ENCODE measurements around the gene IL18R1. TPM values are rescaled to one million over a fixed set of nuclear protein-coding genes. Genes with fewer than 3 reads are reported as not detected.

IL18R1 gene
- polyA plus RNA-seq, 1 experiment = not detected

DNA sequence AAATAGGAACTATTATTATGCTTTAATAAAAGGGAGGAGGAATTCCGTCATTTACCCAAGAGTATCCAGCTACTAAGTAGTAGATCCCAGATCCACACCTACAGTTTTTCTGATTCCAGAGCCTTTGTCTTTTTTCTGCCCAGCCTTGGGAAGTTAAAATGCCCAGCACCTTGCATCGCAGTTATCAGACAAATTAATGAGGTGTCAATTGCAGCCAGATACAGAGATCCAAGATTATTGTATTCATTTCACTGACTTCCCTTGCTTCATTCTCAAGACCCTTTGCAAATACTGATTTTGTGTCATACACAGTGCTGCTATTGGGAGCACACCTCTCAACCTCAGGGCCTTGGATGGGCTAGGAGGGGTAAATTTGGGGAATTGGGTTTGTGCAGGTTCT lies 1.1 kb downstream of the IL18R1 start:
- H3K4me3 ChIP-seq (ENCODE audit: low read depth, low read length) = no peak overlapping the region
- no peak for DNase-seq (ENCODE audit: low read depth)
- ChIA-PET POLR2A (no interaction called here), CTCF (interaction anchor here (0.6 to 2.9 kb wide), 11 partner anchors 11 to 222 kb away, joined by 3 to 16 read pairs (median 4); no protein-coding TSS in a partner anchor)
- H3K27me3 ChIP-seq (ENCODE audit: control insufficient read depth, insufficient read depth, low read length) = peaks cover 10% of the 10 kb centered on the region
- H3K36me3 ChIP-seq (ENCODE audit: control insufficient read depth, insufficient read depth, low read length) = no peaks in the 10 kb centered on the region
- TF ChIP-seq, protein P1, sequence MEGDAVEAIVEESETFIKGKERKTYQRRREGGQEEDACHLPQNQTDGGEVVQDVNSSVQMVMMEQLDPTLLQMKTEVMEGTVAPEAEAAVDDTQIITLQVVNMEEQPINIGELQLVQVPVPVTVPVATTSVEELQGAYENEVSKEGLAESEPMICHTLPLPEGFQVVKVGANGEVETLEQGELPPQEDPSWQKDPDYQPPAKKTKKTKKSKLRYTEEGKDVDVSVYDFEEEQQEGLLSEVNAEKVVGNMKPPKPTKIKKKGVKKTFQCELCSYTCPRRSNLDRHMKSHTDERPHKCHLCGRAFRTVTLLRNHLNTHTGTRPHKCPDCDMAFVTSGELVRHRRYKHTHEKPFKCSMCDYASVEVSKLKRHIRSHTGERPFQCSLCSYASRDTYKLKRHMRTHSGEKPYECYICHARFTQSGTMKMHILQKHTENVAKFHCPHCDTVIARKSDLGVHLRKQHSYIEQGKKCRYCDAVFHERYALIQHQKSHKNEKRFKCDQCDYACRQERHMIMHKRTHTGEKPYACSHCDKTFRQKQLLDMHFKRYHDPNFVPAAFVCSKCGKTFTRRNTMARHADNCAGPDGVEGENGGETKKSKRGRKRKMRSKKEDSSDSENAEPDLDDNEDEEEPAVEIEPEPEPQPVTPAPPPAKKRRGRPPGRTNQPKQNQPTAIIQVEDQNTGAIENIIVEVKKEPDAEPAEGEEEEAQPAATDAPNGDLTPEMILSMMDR (IDR thresholded peaks at IDR 0.05; ENCODE audit: insufficient read depth, low read depth, low read length) = no peak

DNA sequence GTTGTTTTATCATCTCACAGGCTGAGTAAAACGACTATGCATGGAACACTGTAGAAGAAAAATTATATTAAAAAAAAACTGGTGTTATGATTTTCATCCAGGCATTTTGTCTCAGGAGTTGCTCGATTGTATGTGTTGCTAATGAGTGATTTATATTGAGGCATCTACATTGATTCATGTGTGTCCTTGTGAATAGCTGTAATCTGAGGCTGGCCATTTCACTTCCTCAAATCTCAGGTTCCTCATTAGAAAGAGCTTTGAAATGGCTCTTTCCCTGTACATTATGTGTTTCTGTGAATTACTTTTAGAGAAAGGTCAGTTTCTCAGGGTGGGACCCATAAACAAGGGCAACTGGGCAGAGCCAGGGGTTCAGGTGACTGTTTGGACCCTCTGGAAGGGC lies 2.3 kb downstream of the IL18R1 start:
- H3K27me3 ChIP-seq (ENCODE audit: control insufficient read depth, insufficient read depth, low read length) = peaks cover 10% of the 10 kb centered on the region
- POLR2A ChIA-PET = no interaction called here
- no peaks in the 10 kb centered on the region for H3K36me3 ChIP-seq (ENCODE audit: control insufficient read depth, insufficient read depth, low read length)
- TF ChIP-seq, protein P1 (IDR thresholded peaks at IDR 0.05; ENCODE audit: insufficient read depth, low read depth, low read length) = no peak
- CTCF ChIA-PET = interaction anchor here (0.6 to 2.9 kb wide), 2 partner anchors 112 to 139 kb away, joined by 3 to 16 read pairs; no protein-coding TSS in a partner anchor
- DNase-seq (ENCODE audit: low read depth) = no peak
- no peak overlapping the region for H3K4me3 ChIP-seq (ENCODE audit: low read depth, low read length)

DNA sequence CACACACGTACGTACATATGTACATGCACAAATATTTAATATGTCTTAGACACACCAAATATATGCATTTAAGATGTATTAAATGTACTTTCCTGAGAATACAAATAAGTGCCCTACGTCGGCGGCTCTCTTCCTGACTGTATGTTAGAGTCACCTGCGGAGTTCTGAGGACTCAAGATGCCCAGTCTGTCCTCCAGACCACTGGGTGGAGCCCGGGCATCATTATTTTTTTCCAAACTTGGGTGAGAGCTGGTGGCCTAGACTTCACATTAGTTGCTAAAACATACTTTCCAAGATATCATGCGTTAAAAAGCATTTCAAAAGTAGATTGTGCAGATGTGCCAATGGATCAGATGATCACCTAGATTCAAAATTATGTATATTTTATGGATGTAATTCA lies 2.9 kb downstream of the IL18R1 start:
- Histone ChIP-seq H3K4me3 (ENCODE audit: low read depth, low read length) (no peak overlapping the region), H3K36me3 (ENCODE audit: control insufficient read depth, insufficient read depth, low read length) (no peaks in the 10 kb centered on the region), H3K27me3 (ENCODE audit: control insufficient read depth, insufficient read depth, low read length) (peaks cover 10% of the 10 kb centered on the region)
- CTCF ChIA-PET = interaction anchor here (0.6 kb wide), 1 partner anchor 139 kb away, joined by 3 read pairs; no protein-coding TSS in a partner anchor
- TF ChIP-seq, protein P1 (IDR thresholded peaks at IDR 0.05; ENCODE audit: insufficient read depth, low read depth, low read length) = no peak
- POLR2A ChIA-PET = no interaction called here
- DNase-seq (ENCODE audit: low read depth) = no peak

DNA sequence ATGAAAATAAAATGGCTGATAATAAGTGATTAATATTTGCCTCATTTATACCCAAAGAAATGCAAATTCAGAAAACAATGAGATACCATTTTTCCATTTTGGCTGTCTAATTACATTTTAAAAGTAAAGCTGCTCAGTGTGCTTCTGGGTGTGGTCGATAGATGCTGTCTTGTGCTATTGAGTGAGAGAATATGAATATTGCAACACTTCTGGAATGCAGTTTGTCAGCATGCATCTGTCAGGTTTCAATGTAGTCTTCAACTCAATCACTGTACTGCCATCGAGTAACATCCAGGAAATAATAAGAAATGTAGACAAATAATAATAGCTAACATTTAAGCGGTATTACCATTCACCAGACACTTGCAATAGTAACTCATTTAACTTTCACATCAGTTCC lies 3.9 kb downstream of the IL18R1 start:
- Histone ChIP-seq H3K36me3 (ENCODE audit: control insufficient read depth, insufficient read depth, low read length) (no peaks in the 10 kb centered on the region), H3K27me3 (ENCODE audit: control insufficient read depth, insufficient read depth, low read length) (peaks cover 10% of the 10 kb centered on the region), H3K4me3 (ENCODE audit: low read depth, low read length) (no peak overlapping the region)
- ChIA-PET CTCF (interaction anchor here (1.1 kb wide), 1 partner anchor 114 kb away, joined by 3 read pairs; no protein-coding TSS in a partner anchor), POLR2A (no interaction called here)
- TF ChIP-seq, protein P1 (IDR thresholded peaks at IDR 0.05; ENCODE audit: insufficient read depth, low read depth, low read length) = no peak
- no peak for DNase-seq (ENCODE audit: low read depth)

DNA sequence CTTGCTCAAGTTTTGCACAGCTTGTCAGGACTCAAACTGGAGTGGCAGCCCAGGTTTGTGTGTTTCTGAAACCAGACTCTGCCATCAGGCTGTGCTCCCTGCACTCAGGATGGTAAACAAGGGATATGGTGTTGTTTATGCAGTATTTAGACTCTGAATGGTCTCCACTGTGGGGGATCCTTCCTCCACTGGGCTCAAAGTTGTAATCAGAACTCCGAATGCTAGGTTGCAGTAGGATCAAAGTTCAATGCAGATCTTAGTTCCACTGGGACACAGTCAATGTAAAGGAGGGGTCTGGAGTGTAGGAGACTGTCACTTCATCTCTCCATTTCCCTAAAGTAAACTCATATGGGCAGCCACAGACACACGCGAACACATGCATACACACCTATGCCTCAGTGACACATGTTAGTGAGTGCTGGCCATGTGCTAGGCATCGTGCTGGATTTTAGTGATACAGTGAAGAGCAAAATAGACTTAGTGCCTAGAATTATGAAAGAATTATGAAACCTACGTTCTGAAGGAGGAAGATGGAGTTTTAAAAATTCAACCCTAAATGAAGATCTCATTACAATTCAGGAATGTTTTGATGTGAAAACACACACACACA lies 6.1 kb downstream of the IL18R1 start:
- POLR2A ChIA-PET = no interaction called here
- Histone ChIP-seq H3K4me3 (ENCODE audit: low read depth, low read length) (no peak overlapping the region), H3K36me3 (ENCODE audit: control insufficient read depth, insufficient read depth, low read length) (no peaks in the 10 kb centered on the region), H3K27me3 (ENCODE audit: control insufficient read depth, insufficient read depth, low read length) (peaks cover 5% of the 10 kb centered on the region)
- no peak for DNase-seq (ENCODE audit: low read depth)
- TF ChIP-seq, protein P1 (IDR thresholded peaks at IDR 0.05; ENCODE audit: insufficient read depth, low read depth, low read length) = no peak
- CTCF ChIA-PET = interaction anchor here (0.6 to 1.1 kb wide), 2 partner anchors 116 to 247 kb away, joined by 3 read pairs; no protein-coding TSS in a partner anchor

Data from BJ (cell line).